ENCODE measurements around the gene VN1R5.
"Not testable (repeated sequence)": the region's sequence is repeated elsewhere in the genome, so short reads cannot be mapped to it uniquely, and the experiment has no call there.

- not testable (repeated sequence) for TF ChIP-seq CTCF (IDR thresholded peaks at IDR 0.05; ENCODE audit: insufficient read depth, low read length, poor library complexity, severe bottlenecking); EZH2phosphoT487 (conservative IDR thresholded peaks at IDR 0.05; ENCODE audit: low read length)
Measured at GRCh38 chr1:247289274-247289892, 33.5 kb downstream of the VN1R5 start.
